ENCODE measurements around the gene MEP1A. TPM values are rescaled to one million over a fixed set of nuclear protein-coding genes. Genes with fewer than 3 reads are reported as not detected.
"Not testable (repeated sequence)": the region's sequence is repeated elsewhere in the genome, so short reads cannot be mapped to it uniquely, and the experiment has no call there.

MEP1A gene
- total RNA-seq, 2 experiments from 2014 or later: not detected

DNA sequence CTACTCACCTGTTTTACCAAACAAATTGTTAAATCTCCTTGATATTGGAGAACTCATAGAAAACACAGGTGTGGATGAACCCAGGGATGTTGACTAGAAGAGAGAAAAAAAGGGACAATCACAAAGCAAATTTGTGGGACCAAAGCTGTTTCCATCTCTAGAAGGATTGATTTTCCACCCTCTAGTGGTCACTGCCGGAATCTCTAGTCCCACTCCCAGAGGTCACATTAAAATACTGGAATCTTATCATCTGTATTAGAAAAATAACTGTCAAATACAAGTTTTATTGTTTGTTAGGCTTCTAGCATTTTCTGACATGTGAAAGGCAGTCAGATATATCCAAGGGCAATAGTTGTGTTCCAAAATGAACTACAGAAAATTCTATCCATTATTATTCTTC, 62.8 kb downstream of the MEP1A start:
- H3K27ac ChIP-seq (ENCODE audit: low read depth in 1 of 2, low read length in 2 of 2); ATAC-seq (ENCODE audit: poor library complexity); H3K9me3 Mint-ChIP-seq; CTCF ChIA-PET; H3K36me3 Mint-ChIP-seq (ENCODE audit: low read depth); H3K4me3 ChIP-seq (ENCODE audit: low read length); H3K4me1 ChIP-seq (ENCODE audit: insufficient read depth, low read length); H3K4me1 Mint-ChIP-seq (ENCODE audit: low read depth); POLR2A ChIA-PET; H3K27me3 ChIP-seq (ENCODE audit: control insufficient read depth in 1 of 2, insufficient read depth in 2 of 2, low read length in 2 of 2); H3K27ac Mint-ChIP-seq; intact Hi-C loops (cut with DNase I, micrococcal nuclease); H3K36me3 ChIP-seq (ENCODE audit: insufficient read depth, low read length); H3K9me3 ChIP-seq (ENCODE audit: control insufficient read depth in 1 of 2, insufficient read depth in 1 of 2, low read length in 2 of 2); H3K4me3 Mint-ChIP-seq: not testable (repeated sequence)
- TF ChIP-seq CTCF (IDR thresholded peaks at IDR 0.05): peak; percentile 62
- peaks cover 12% of the 10 kb centered on the region for H3K27me3 Mint-ChIP-seq
- peak in 4 of 14 experiments; percentile 11 to 22 (median 14) for DNase-seq

GRCh38 chr6:46862381-46862780, 69.2 kb downstream of the MEP1A start:
- Histone ChIP-seq H3K4me1 (ENCODE audit: insufficient read depth, low read length) (no peaks in the 10 kb centered on the region), H3K9me3 (ENCODE audit: control insufficient read depth in 1 of 2, insufficient read depth in 1 of 2, low read length in 2 of 2) (no peaks in the 10 kb centered on the region), H3K4me3 (ENCODE audit: low read length) (no peak overlapping the region), H3K27me3 (ENCODE audit: control insufficient read depth in 1 of 2, insufficient read depth in 2 of 2, low read length in 2 of 2) (no peaks in the 10 kb centered on the region), H3K27ac (ENCODE audit: low read depth in 1 of 2, low read length in 2 of 2) (no peak overlapping the region), H3K36me3 (ENCODE audit: insufficient read depth, low read length) (no peaks in the 10 kb centered on the region)
- H3K27me3 Mint-ChIP-seq: peaks cover 21% of the 10 kb centered on the region
- no peak for TF ChIP-seq CTCF (IDR thresholded peaks at IDR 0.05)
- CTCF ChIA-PET: interaction anchor here (0.7 kb wide), 1 partner anchor 254 kb away, joined by 3 read pairs; no protein-coding TSS in a partner anchor
- no peaks in the 10 kb centered on the region for H3K36me3 Mint-ChIP-seq (ENCODE audit: low read depth)
- ATAC-seq (ENCODE audit: poor library complexity): no peak
- no peak for DNase-seq
- no peaks in the 10 kb centered on the region for H3K4me1 Mint-ChIP-seq (ENCODE audit: low read depth)
- H3K27ac Mint-ChIP-seq: no peak overlapping the region
- no peaks in the 10 kb centered on the region for H3K9me3 Mint-ChIP-seq
- no peak overlapping the region for H3K4me3 Mint-ChIP-seq
- intact Hi-C loops (cut with DNase I, micrococcal nuclease): no loop called here
- POLR2A ChIA-PET: no interaction called here

GRCh38 chr6:46863791-46864190, 70.6 kb downstream of the MEP1A start:
- CTCF ChIA-PET: no interaction called here
- H3K4me1 Mint-ChIP-seq (ENCODE audit: low read depth): no peaks in the 10 kb centered on the region
- Histone ChIP-seq H3K27ac (ENCODE audit: low read depth in 1 of 2, low read length in 2 of 2) (no peak overlapping the region), H3K27me3 (ENCODE audit: control insufficient read depth in 1 of 2, insufficient read depth in 2 of 2, low read length in 2 of 2) (no peaks in the 10 kb centered on the region), H3K9me3 (ENCODE audit: control insufficient read depth in 1 of 2, insufficient read depth in 1 of 2, low read length in 2 of 2) (no peaks in the 10 kb centered on the region), H3K4me3 (ENCODE audit: low read length) (no peak overlapping the region), H3K36me3 (ENCODE audit: insufficient read depth, low read length) (no peaks in the 10 kb centered on the region), H3K4me1 (ENCODE audit: insufficient read depth, low read length) (no peaks in the 10 kb centered on the region)
- peaks cover 21% of the 10 kb centered on the region for H3K27me3 Mint-ChIP-seq
- H3K9me3 Mint-ChIP-seq: no peaks in the 10 kb centered on the region
- no peak for ATAC-seq (ENCODE audit: poor library complexity)
- no peak for DNase-seq
- H3K36me3 Mint-ChIP-seq (ENCODE audit: low read depth): no peaks in the 10 kb centered on the region
- intact Hi-C loops (cut with DNase I, micrococcal nuclease): no loop called here
- H3K4me3 Mint-ChIP-seq: no peak overlapping the region
- POLR2A ChIA-PET: no interaction called here
- no peak overlapping the region for H3K27ac Mint-ChIP-seq
- TF ChIP-seq CTCF (IDR thresholded peaks at IDR 0.05): no peak
